SK-N-SH (cell line): ENCODE data around the gene UBE2Z. TPM values are rescaled to one million over a fixed set of nuclear protein-coding genes. Genes with fewer than 3 reads are reported as not detected.

Experiments used
- CTCF ChIA-PET: fragments of 300-600, 350-600 bp; formaldehyde crosslinking; extraction: SDS; loops from one replicate; lab custom pipeline; 2021; lab: Yijun Ruan, JAX
- POLR2A ChIA-PET: fragments of 350-600 bp; sonication (Branson Sonifier 250); formaldehyde crosslinking; extraction: SDS; loops from one replicate; lab custom pipeline; 2020; ENCODE audit warnings: antibody characterized with exemption, inconsistent platforms; lab: Yijun Ruan, JAX
- DNase-seq: peaks from one replicate; pipeline ENCODE4 v3.0.0; 2012
- H2AFZ ChIP-seq: fragments of 200-600 bp; sonication (generic); 2 replicates; pipeline ENCODE4 v1.8.1; 2016; ENCODE audit warnings: antibody characterized with exemption, mild to moderate bottlenecking, low read depth
- H3F3A ChIP-seq: fragments of 200-600 bp; sonication (generic); replicated peaks from 2 replicates; pipeline ENCODE3; 2016; ENCODE audit warnings: antibody characterized with exemption, mild to moderate bottlenecking; ENCODE audit not compliant: insufficient read depth
- H3K27ac ChIP-seq, 2 experiments: fragments of 200-500 bp in 1 of 2; fragments of 200-600 bp in 1 of 2; sonication (Bioruptor generic) in 1 of 2; sonication (generic), shearing (Covaris generic) in 1 of 2; 2 replicates each; pipeline versions ENCODE4 v1.5.1 to v1.6.1; 2014 to 2016; ENCODE audit warnings: low read depth in 2 of 2, inconsistent platforms in 1 of 2, low read length in 1 of 2, mild to moderate bottlenecking in 1 of 2, mixed read lengths in 1 of 2
- H3K27me3 ChIP-seq: fragments of 200-600 bp; sonication (generic), shearing (Covaris generic); 2 replicates; pipeline ENCODE4 v1.6.1; 2016; ENCODE audit warnings: mixed run types; ENCODE audit not compliant: insufficient read depth
- H3K36me3 ChIP-seq, 2 experiments: fragments of 200-500 bp in 1 of 2; fragments of 200-600 bp in 1 of 2; sonication (Bioruptor generic) in 1 of 2; sonication (generic) in 1 of 2; replicated peaks in 1 of 2; 2 replicates each; pipeline versions ENCODE3 to v1.5.1; 2014 to 2016; ENCODE audit warnings: low read length in 1 of 2, mild to moderate bottlenecking in 1 of 2; ENCODE audit not compliant: insufficient read depth in 2 of 2, control insufficient read depth in 1 of 2
- H3K4me1 ChIP-seq, 2 experiments: fragments of 200-500 bp in 1 of 2; fragments of 200-600 bp in 1 of 2; sonication (Bioruptor generic) in 1 of 2; sonication (generic), shearing (Covaris generic) in 1 of 2; 2 replicates each; pipeline versions ENCODE4 v1.5.1 to v1.6.1; 2014 to 2016; ENCODE audit warnings: low read depth in 1 of 2, low read length in 1 of 2, mixed run types in 1 of 2; ENCODE audit not compliant: insufficient read depth in 2 of 2, control insufficient read depth in 1 of 2
- H3K4me2 ChIP-seq: fragments of 200-600 bp; sonication (generic), shearing (Covaris generic); 2 replicates; pipeline ENCODE4 v1.6.1; 2017; ENCODE audit warnings: mixed run types
- H3K4me3 ChIP-seq, 2 experiments: fragments of 200-500 bp in 1 of 2; fragments of 200-600 bp in 1 of 2; sonication (Bioruptor generic) in 1 of 2; sonication (generic), shearing (Covaris generic) in 1 of 2; 2 replicates each; pipeline versions ENCODE4 v1.5.1 to v1.8.1; 2014 to 2016; ENCODE audit warnings: low read depth in 2 of 2, inconsistent platforms in 1 of 2, low read length in 1 of 2, mild to moderate bottlenecking in 1 of 2, mixed read lengths in 1 of 2, moderate library complexity in 1 of 2
- H3K79me2 ChIP-seq: fragments of 200-600 bp; sonication (generic); 2 replicates; pipeline ENCODE4 v1.8.1; 2017; ENCODE audit warnings: mild to moderate bottlenecking; ENCODE audit not compliant: insufficient read depth
- H3K9ac ChIP-seq: fragments of 200-600 bp; sonication (generic); 2 replicates; pipeline ENCODE4 v1.6.1; 2017; ENCODE audit warnings: mixed run types
- H3K9me2 ChIP-seq: fragments of 200-600 bp; sonication (generic); 2 replicates; pipeline ENCODE4 v1.6.1; 2017; ENCODE audit warnings: mixed run types
- H3K9me3 ChIP-seq: fragments of 200-600 bp; sonication (generic); 2 replicates; pipeline ENCODE4 v1.6.1; 2017; ENCODE audit warnings: mixed run types, mild to moderate bottlenecking, moderate library complexity
- H4K20me1 ChIP-seq: fragments of 200-600 bp; sonication (generic); 2 replicates; pipeline ENCODE4 v1.6.1; 2017; ENCODE audit warnings: mild to moderate bottlenecking, mixed run types; ENCODE audit not compliant: insufficient read depth
- CHD2 ChIP-seq: fragments of 150-350 bp; IDR thresholded peaks from 2 replicates; pipeline ENCODE4 v1.6.1; 2018; ENCODE audit warnings: low read length; ENCODE audit not compliant: partially characterized antibody
- EP300 ChIP-seq, 2 experiments: IDR thresholded peaks; 2 replicates each; pipeline versions ENCODE4 v1.4.0 to v1.6.1; 2012; ENCODE audit warnings: borderline replicate concordance in 1 of 2, low read depth in 1 of 2, low read length in 1 of 2
- EZH2phosphoT487 ChIP-seq: fragments of 200-600 bp; sonication (generic); IDR thresholded peaks from 2 replicates; pipeline ENCODE4 v1.6.1; 2017; ENCODE audit warnings: low read depth, mixed run types, mild to moderate bottlenecking, antibody characterized with exemption, moderate library complexity, borderline replicate concordance
- FOSL2 ChIP-seq: IDR thresholded peaks from 2 replicates; pipeline ENCODE4 v1.4.0; 2012; ENCODE audit warnings: low read depth, mild to moderate bottlenecking, moderate library complexity, borderline replicate concordance
- FOXJ3 ChIP-seq: sonication (generic); formaldehyde crosslinking; IDR thresholded peaks from 2 replicates; pipeline ENCODE4 v1.5.1; 2020; ENCODE audit warnings: mild to moderate bottlenecking, missing genetic modification reagents
- FOXM1 ChIP-seq: IDR thresholded peaks from 2 replicates; pipeline ENCODE4 v1.4.0; 2012; ENCODE audit warnings: low read depth, mild to moderate bottlenecking
- GABPA ChIP-seq: IDR thresholded peaks from 2 replicates; pipeline ENCODE4 v1.4.0; 2012; ENCODE audit warnings: low read depth, mild to moderate bottlenecking
- IRF3 ChIP-seq: fragments of 150-350 bp; IDR thresholded peaks from 2 replicates; pipeline ENCODE4 v1.6.1; 2016; ENCODE audit warnings: mild to moderate bottlenecking, low read depth, low read length
- MAX ChIP-seq: IDR thresholded peaks from 2 replicates; pipeline ENCODE4 v1.4.0; 2012; ENCODE audit warnings: low read depth
- NFIC ChIP-seq: IDR thresholded peaks from 2 replicates; pipeline ENCODE4 v1.4.0; 2012; ENCODE audit warnings: borderline replicate concordance
- PBX3 ChIP-seq: IDR thresholded peaks from 2 replicates; pipeline ENCODE4; 2012
- POLR2AphosphoS5 ChIP-seq: IDR thresholded peaks from 2 replicates; pipeline ENCODE4 v1.6.1; 2012; ENCODE audit warnings: low read depth, low read length
- RAD21 ChIP-seq: IDR thresholded peaks from 2 replicates; pipeline ENCODE4 v1.6.1; 2012; ENCODE audit warnings: mild to moderate bottlenecking, low read length
- SMC3 ChIP-seq: IDR thresholded peaks from 2 replicates; pipeline ENCODE4 v1.6.1; 2012; ENCODE audit warnings: low read depth, low read length, improper control_type of control experiment
- TAF1 ChIP-seq: IDR thresholded peaks from 2 replicates; pipeline ENCODE4 v1.6.1; 2012; ENCODE audit warnings: low read depth, mild to moderate bottlenecking, low read length, moderate library complexity, borderline replicate concordance
- TCF12 ChIP-seq: IDR thresholded peaks from 2 replicates; pipeline ENCODE4 v1.4.0; 2012
- USF1 ChIP-seq: IDR thresholded peaks from 2 replicates; pipeline ENCODE4 v1.4.0; 2012; ENCODE audit warnings: low read depth, borderline replicate concordance
- ZBTB33 ChIP-seq: IDR thresholded peaks from 2 replicates; pipeline ENCODE4 v1.4.0; 2012; ENCODE audit warnings: low read depth, borderline replicate concordance
- WGBS: methylation state at CpG from one replicate; pipeline ENCODE4 v1.1.6; 2017; ENCODE audit warnings: low lambda C conversion rate; 5-methylcytosine and 5-hydroxymethylcytosine counted together
- polyA plus RNA-seq, 3 experiments: library from polyadenylated mRNA; depleted of rRNA; stranded (reverse); fragments of >200 nt; gene quantifications; 2 replicates each; pipeline ENCODE4 v1.2.3, GENCODE V29; 2012

UBE2Z gene
- polyA plus RNA-seq, 1 of the 3 experiments (the other 2 are of a cell fraction), result 168 TPM

- no peak for TF ChIP-seq USF1
Measured at GRCh38 chr17:48907713-48908046, 527 bp upstream of the UBE2Z start (continued).

- H3K79me2 ChIP-seq, result peaks cover 66% of the 10 kb centered on the region
- DNase-seq, result peak; percentile 95
- H3K4me3 ChIP-seq, result peak overlapping the region; percentile 63 to 87
- H3K27me3 ChIP-seq, result no peaks in the 10 kb centered on the region
- H4K20me1 ChIP-seq, result peaks cover 49% of the 10 kb centered on the region
- H3K9me3 ChIP-seq, result no peaks in the 10 kb centered on the region
- no peaks in the 10 kb centered on the region for H3K9me2 ChIP-seq
- H3K9ac ChIP-seq, result peak overlapping the region; percentile 91
- 2% methylated on average over 36 of the region's 36 CpGs for WGBS
- peaks cover 10% of the 10 kb centered on the region for H3F3A ChIP-seq
- H3K4me2 ChIP-seq, result peak overlapping the region; percentile 80
- POLR2A ChIA-PET, result interaction anchor here (1.5 to 2.4 kb wide), 2 partner anchors 16 to 19 kb away, joined by 3 to 36 read pairs; partner anchors contain the start of gene ATP5MC1
- no peak overlapping the region for H2AFZ ChIP-seq
- CTCF ChIA-PET, result interaction anchor here (0.6 to 3.4 kb wide), 7 partner anchors 10 to 124 kb away, joined by 3 to 20 read pairs (median 6); partner anchors contain the start of genes ATP5MC1 and SNF8
- TF ChIP-seq EZH2phosphoT487 (no peak), CHD2 (peak; percentile 66)
- peaks cover 17 to 24% of the 10 kb centered on the region in 2 experiments for H3K4me1 ChIP-seq
- peaks cover 29 to 37% of the 10 kb centered on the region in 2 experiments for H3K36me3 ChIP-seq
- H3K27ac ChIP-seq, result peak overlapping the region; percentile 86 to 94
Measured at GRCh38 chr17:48908853-48909394, 717 bp downstream of the UBE2Z start.

- POLR2A ChIA-PET, result interaction anchor here (1.5 kb wide), 1 partner anchor 18 kb away, joined by 3 read pairs; no protein-coding TSS in a partner anchor
Measured at GRCh38 chr17:48909783-48910182, 1.6 kb downstream of the UBE2Z start.

More at GRCh38 chr17:48909783-48910182, 1.6 kb downstream of the UBE2Z start:
- peaks cover 16% of the 10 kb centered on the region for H3F3A ChIP-seq
- H3K27me3 ChIP-seq, result no peaks in the 10 kb centered on the region
- no peak for DNase-seq
- H3K9me2 ChIP-seq, result no peaks in the 10 kb centered on the region
- H3K4me2 ChIP-seq, result peak overlapping the region; percentile 80
- H3K27ac ChIP-seq, result peak overlapping the region in 1 of 2 experiments; percentile 94; a peak in 1 of 4 replicates
- H4K20me1 ChIP-seq, result peaks cover 58% of the 10 kb centered on the region
- peaks cover 75% of the 10 kb centered on the region for H3K79me2 ChIP-seq
- H3K9me3 ChIP-seq, result no peaks in the 10 kb centered on the region
- CTCF ChIA-PET, result interaction anchor here (1.7 to 3.4 kb wide), 2 partner anchors 25 to 123 kb away, joined by 7 to 20 read pairs; no protein-coding TSS in a partner anchor
- 59% methylated on average over 4 of the region's 4 CpGs for WGBS
- peaks cover 35 to 44% of the 10 kb centered on the region in 2 experiments for H3K36me3 ChIP-seq
- TF ChIP-seq ZBTB33 (no peak), MAX (no peak), POLR2AphosphoS5 (no peak), CHD2 (no peak), EP300 (IDR thresholded peaks at IDR 0.05; ENCODE audit: borderline replicate concordance in 1 of 2, low read depth in 1 of 2, low read length in 1 of 2) (no peak), TAF1 (no peak), GABPA (no peak), NFIC (no peak), SMC3 (no peak), RAD21 (no peak), TCF12 (no peak), FOSL2 (no peak), PBX3 (no peak), IRF3 (no peak), FOXJ3 (CRISPR knock-in tag) (no peak), FOXM1 (no peak)
- H2AFZ ChIP-seq, result no peak overlapping the region
- H3K4me1 ChIP-seq, result peaks cover 17 to 25% of the 10 kb centered on the region in 2 experiments
- peak overlapping the region; percentile 91; the same call in 1 of the 2 replicates for H3K9ac ChIP-seq
- H3K4me3 ChIP-seq, result peak overlapping the region; percentile 63 to 87
